Measurements from ENCODE around the gene CIB1.

The CIB1 gene

DNA sequence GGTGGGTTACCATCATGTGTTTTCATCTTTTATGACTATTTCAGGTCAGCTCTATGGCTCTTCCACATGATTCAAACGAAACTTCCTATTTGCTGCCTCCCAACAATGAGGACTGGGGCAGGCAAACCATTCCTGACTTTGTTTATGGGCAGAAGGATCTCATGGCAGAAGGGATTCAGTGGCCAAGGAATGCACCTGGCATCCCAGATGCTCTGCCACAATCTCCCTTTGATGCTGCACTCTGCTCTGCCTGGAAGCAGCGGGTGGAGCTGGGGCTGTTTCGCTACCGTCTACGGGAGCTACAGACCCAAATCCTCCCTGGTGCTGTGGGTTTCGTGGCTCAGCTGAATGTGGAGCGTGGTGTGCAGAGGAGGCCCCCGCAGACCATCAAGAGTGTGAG lies 7.1 kb upstream of the CIB1 start:
- no peak for DNase-seq (ENCODE audit: low spot score)

DNA sequence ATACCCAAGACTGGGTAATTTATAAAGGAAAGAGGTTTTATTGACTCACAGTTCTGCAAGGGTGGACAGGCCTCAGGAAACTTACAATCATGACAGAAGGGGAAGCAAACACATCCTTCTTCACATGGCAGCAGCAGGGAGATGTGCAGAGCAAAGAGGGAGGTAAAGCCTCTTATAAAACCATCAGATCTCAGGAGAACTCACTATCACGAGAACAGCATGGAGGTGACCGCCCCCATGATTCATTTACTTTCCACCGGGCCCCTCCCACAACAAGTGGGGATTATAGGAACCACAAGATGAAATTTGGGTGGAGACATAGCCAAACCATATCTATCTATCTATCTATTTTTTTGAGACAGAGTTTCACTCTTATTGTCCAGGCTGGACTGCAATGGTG lies 5.6 kb upstream of the CIB1 start:
- no peak for DNase-seq (ENCODE audit: low spot score)

DNA sequence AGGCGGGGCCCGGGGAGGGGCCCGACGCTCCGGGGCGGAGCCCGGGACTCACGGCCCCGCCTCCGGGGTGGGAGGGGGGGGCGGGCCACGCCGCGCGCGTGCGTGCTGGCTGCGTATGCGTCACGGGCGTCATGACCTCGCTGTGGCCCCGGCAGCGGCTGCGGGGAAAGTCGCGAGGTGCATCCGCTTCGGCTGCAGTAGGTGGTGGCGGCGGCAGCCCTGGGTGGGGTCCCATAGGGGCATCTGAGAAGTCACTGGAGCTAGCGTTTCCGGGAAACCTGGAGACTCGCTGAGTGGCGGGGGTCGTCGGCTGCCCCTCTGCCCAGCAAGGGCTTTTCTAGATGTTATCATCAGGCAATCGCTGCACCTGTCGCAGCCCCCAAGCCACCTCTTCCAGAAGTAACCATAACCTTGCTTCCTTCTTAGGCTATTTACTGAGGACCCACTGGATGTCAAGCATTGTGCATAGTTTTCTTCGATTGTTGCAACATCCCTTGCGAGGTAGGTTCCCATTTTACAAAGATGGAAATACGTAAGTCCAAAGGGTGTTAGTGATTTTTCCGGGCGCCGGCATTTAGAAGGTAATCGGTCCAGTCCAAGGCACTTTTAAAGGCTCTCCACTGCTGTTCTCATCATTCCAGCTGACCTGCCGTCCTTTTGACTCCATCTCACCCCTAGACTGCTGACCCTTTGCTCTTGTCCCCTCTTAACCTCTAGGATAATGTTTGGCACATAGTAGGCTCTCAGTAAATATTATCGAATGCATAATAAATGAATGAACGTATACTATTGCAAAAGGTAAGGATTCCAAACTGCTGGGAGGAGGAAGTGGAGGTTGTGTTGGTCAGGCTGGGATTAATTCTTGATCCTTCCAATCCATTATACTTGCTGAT lies 601 bp upstream of the CIB1 start, which contains the start of gene GDPGP1:
Gene GDPGP1 (plus strand): TSS at position 114 of the 893 bp plus-strand sequence. CDS start 6,700 bp downstream, outside the sequence.
- DNase-seq (ENCODE audit: low spot score), result peak; percentile 97

DNA sequence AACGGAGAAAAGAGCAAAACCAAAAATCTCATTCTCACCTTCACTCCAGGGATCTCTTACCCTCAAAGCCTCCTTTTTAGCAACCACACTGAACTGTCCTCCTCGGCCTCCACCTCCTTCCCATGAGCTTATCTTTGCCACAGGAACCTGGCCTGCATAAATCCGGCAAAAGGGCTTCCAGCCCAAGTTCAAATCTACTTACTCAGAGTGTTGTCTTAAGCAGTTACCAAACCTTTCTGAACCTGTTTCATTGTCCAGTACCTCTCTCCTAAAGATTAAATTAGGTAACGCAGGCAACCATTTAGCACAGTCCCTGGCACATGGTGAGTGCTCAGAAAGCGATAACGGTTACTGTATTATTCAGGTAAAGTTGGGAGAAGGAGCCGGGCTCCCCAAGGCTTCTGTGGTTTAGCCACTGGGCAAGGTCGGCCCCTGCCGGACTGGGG lies 777 bp downstream of the CIB1 start:
- no peak for DNase-seq (ENCODE audit: low spot score)

DNA sequence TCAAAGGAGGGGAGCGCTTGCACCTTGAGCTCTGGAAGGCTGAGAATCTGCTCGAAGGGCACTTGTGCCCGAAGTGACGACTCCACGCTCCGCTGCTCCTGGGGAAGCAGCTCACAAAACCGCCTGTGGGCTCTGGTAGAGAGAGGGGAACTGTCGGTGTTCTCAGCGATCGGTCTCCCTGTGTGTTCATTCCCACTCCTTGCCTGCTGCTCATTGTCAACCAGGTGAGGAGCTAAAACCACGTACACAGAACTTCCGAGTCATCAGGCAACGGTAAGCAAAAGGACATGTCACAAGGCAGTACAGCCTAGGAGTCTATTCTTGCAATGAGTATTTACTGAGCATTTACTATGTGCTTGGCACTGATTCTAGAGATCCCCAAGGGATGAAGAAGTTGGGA lies 1.5 kb downstream of the CIB1 start:
- DNase-seq (ENCODE audit: low spot score), result no peak

DNA sequence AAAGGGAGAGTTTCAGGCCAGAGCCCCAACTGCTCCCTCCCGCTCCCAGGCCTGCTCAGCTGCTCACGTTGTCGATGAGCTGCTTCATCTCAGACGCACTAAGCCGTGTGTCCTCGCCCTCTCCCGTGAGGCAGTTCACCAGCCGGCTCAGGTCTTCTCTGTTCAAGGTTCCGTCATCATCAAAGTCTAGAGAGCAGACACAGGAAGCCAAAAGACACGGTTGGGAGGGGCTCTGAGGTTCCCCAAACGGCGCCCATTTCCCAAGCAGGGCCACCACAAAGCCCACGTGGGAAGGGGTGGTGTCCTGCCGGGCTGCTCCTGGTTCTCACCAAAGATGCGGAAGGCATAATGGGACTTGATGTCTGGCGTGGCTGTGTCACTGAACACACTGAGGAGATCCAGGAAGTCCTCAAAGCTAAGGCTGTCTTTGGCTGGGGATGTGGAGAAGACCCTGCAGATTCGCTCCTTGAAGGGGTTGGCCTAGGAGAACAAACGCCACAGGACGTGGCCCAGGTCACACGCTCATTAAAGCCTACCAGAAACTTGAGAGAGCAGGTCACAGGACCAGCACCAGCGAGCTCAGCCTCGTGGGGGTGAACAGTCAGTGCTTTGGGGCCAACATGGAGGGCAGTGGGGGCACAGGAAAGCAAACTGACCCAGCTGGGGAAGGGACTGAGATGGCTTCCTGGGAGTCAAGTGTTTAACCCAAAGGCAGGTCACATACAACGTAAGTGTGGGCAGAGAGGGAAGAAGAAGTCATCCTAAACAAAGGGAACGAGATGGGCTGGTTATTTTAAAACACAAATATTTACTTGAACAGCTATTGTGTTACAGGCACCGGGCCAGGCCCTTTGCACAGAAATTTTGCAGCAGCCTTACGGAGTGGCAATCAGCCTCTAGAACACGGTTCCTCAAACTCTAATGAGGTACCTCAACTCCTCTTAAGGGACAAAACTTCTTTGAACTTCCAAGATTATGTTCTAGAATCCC lies 2.4 kb downstream of the CIB1 start:
- peak; percentile 75 for DNase-seq (ENCODE audit: low spot score)

DNA sequence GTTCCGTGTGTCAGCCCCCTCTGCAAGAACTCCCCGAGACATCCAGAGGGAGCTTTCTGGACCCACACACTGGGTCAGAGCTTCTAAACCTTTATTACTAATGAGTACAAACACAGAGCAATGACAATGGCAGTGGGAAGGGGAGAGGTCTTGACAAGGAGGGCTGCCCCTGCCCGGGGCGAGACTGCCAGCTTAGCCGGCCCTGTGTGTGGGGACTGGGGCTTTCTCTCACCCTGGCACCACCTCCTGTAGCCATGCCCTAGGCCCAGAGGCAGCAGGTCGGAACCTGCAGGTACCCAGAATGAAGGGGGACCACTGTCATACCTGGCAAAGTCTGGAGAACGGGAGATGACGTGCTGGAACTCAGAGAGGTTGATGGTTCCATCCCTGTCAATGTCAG lies 3.1 kb downstream of the CIB1 start:
- no peak for DNase-seq (ENCODE audit: low spot score)

DNA sequence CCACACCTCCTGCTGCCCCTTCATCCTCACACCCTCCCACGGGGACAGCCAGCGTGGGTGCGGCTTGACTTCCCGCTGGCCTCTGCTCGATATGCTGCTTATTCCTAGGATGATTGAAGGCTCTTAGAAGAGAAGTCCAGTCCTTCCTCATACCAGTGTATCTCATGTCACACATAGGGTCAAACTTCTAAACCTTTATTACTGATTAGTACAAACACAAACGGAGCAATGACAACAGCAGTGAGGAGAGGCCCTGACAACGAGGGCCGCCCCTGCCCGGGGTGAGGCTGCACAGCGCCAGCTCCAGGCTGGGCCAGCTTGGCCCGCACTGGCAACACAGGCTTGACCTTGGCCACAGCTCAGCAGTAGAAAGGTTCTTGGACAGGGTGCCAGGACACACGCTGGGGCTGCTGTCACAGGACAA lies 3.7 kb downstream of the CIB1 start:
- no peak for DNase-seq (ENCODE audit: low spot score)

DNA sequence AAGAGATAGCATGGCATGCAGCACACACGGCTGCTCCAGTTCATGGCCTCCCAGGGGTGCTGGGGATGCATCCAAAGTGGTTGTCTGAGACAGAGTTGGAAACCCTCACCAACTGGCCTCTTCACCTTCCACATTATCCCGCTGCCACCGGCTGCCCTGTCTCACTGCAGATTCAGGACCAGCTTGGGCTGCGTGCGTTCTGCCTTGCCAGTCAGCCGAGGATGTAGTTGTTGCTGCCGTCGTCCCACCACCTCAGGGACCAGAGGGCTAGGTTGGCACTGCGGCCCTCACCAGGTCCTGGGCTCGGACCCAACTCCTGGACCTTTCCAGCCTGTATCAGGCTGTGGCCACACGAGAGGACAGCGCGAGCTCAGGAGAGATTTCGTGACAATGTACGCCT lies 4.8 kb downstream of the CIB1 start:
- DNase-seq (ENCODE audit: low spot score), result no peak

DNA sequence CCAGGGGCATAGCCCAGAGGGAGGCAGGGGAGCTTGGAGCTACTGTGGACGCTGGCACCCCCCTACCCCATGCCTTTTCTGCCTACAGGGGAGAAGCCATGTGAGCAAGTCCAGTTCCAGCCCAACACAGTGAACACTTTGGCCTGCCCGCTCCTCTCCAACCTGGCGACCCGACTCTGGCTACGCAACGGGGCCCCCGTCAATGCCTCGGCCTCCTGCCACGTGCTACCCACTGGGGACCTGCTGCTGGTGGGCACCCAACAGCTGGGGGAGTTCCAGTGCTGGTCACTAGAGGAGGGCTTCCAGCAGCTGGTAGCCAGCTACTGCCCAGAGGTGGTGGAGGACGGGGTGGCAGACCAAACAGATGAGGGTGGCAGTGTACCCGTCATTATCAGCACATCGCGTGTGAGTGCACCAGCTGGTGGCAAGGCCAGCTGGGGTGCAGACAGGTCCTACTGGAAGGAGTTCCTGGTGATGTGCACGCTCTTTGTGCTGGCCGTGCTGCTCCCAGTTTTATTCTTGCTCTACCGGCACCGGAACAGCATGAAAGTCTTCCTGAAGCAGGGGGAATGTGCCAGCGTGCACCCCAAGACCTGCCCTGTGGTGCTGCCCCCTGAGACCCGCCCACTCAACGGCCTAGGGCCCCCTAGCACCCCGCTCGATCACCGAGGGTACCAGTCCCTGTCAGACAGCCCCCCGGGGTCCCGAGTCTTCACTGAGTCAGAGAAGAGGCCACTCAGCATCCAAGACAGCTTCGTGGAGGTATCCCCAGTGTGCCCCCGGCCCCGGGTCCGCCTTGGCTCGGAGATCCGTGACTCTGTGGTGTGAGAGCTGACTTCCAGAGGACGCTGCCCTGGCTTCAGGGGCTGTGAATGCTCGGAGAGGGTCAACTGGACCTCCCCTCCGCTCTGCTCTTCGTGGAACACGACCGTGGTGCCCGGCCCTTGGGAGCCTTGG lies 5.6 kb downstream of the CIB1 start:
- no peak for DNase-seq (ENCODE audit: low spot score)

DNA sequence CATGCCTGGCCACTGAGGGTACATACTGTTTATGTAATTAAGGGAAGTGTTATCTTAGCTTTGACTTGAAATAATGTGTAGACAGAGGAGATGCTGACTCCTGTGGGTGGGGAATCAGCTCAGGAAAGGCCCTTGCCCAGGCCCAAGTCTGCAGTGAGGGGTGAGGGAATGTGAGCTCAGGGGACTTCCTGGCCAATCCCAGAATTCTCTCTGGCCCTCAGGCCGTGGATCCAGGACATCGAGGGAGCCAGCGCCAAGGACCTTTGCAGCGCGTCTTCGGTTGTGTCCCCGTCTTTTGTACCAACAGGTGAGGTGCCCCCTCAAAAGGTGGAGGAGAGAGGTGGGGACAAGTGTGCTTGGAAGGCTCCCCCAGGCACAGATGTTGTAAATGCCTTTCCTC lies 6.4 kb downstream of the CIB1 start:
- no peak for DNase-seq (ENCODE audit: low spot score)

DNA sequence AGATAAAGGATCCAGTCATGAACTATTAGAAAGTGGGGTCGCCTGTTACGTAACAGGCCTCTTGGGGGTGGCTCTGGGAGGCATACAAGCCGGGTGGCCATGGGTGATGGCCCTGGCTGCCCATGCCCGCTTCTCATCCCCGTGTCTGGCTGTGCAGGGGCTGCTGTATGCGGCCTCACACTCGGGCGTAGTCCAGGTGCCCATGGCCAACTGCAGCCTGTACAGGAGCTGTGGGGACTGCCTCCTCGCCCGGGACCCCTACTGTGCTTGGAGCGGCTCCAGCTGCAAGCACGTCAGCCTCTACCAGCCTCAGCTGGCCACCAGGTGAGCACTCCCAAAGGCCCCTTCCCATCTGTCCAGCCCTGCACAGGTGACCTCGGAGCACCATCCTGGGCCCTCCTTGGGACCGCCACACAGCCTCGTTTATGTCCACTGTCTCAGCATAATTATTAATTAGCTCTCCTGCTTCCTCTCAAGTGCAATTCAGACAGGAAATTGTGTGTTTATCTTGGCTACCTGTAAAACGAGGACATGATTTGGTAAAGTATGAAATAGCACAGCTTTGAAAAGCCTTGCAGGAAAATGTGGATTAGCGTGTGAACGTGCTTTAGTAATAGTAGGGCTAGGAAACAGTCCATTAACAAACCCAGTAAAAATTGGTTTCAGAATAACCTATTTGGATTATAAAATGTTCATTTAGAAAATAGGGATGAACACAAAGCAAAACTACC lies 8.1 kb downstream of the CIB1 start:
- no peak for DNase-seq (ENCODE audit: low spot score)

DNA sequence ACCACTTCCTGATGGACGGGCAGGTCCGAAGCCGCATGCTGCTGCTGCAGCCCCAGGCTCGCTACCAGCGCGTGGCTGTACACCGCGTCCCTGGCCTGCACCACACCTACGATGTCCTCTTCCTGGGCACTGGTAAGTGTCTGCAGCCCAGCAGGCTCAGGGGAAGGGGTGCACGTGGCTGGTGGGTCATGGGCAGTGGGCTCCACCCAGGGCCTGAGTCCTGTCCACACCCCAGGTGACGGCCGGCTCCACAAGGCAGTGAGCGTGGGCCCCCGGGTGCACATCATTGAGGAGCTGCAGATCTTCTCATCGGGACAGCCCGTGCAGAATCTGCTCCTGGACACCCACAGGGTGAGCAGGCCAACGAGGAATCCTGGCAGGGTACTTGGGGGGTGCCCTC lies 8.7 kb downstream of the CIB1 start:
- no peak for DNase-seq (ENCODE audit: low spot score)

DNA sequence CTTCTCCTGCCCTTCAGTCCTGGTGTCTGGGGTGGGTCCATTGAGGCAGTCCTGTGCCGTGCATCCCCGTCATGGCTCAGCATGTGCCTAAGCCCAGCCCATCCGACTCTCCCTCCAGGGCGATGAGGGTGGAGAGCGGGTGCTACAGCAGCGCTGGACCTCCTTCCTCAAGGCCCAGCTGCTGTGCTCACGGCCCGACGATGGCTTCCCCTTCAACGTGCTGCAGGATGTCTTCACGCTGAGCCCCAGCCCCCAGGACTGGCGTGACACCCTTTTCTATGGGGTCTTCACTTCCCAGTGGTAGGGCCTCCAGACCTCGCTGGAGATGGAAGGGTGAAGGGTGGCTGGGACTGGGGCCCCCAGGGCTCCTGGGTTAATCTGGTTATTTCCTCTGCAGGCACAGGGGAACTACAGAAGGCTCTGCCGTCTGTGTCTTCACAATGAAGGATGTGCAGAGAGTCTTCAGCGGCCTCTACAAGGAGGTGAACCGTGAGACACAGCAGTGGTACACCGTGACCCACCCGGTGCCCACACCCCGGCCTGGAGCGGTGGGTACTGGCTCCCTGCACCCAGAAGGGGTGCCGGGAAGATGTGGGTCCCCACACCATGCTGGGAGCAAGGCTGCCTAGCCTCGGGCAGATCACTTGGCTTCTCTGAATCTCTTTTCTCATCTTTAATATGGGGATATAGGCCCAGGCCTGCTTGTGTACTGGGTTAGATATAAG lies 10.1 kb downstream of the CIB1 start:
- DNase-seq (ENCODE audit: low spot score), result no peak

DNA sequence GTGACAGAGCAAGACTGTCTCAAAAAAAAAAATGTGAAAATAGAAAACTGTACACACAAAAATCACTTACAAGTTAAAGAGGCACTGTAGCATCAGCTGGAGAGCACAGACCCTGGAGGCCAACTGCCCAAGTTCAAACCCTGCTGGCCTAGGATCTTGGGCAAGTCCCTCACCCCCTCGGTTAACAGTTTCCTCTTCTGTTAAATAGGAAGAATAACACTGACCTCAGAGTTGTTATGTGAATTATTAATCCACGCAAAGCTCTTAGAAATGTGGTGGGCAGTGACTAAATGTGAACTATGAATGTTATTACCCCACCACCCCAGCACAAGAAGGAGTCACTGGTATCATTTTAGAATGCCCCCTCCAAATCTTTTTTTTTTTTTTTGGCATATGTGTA lies 11.2 kb downstream of the CIB1 start:
- DNase-seq (ENCODE audit: low spot score), result no peak

DNA sequence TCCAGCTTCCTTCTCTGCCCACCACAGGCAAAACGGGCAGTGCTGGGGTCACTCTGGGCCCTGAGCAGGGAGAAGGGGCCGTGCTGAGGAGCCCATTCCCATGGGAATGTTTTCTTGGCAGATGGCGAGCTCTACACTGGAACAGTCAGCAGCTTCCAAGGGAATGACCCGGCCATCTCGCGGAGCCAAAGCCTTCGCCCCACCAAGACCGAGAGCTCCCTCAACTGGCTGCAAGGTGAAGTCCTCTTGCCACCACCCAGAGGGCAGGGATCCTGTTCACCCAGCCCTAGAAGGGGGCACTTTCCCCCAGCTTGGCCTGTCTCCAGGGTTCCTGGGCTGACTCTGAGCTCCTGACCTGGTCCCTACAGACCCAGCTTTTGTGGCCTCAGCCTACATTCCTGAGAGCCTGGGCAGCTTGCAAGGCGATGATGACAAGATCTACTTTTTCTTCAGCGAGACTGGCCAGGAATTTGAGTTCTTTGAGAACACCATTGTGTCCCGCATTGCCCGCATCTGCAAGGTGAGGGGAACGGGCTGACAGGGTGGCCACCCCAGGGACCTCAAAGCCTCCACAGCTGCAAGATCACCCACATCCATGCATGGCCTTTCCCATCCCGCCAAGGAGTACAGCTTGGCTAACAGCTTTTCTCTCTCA lies 12.4 kb downstream of the CIB1 start:
- DNase-seq (ENCODE audit: low spot score), result peak; percentile 44

DNA sequence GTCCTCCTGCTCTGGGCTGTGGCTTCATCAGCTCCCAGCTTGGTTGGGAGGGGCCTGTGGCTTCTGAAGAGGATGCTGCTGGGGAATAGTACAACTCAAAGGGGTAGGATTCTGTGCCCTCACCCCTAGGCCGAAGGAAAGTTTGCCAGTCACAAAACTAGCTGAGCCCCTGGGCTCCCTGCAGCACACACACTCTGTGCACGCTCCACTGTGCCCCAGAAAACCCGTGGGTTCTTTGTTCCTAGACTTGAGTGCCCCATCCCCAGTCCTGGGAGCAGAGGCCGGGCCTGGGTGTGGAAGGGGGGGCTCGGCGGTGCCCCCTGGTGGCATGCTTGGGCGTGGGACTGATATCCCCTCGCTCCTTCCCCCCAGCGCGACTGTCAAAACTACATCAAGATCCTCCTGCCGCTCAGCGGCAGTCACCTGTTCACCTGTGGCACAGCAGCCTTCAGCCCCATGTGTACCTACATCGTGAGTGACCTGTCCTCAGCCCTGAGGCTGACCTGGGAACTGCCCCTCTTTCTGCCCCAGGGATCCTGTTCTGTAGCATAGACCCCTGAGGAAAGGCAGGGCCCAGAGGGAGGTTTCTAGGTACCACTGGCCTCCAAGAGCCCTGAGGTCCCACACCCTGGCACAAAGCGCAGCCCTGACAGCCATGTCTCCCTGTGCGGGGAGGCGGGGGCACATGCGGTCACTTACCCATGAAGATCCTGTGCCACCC lies 14.2 kb downstream of the CIB1 start:
- peak; percentile 79 for DNase-seq (ENCODE audit: low spot score)

DNA sequence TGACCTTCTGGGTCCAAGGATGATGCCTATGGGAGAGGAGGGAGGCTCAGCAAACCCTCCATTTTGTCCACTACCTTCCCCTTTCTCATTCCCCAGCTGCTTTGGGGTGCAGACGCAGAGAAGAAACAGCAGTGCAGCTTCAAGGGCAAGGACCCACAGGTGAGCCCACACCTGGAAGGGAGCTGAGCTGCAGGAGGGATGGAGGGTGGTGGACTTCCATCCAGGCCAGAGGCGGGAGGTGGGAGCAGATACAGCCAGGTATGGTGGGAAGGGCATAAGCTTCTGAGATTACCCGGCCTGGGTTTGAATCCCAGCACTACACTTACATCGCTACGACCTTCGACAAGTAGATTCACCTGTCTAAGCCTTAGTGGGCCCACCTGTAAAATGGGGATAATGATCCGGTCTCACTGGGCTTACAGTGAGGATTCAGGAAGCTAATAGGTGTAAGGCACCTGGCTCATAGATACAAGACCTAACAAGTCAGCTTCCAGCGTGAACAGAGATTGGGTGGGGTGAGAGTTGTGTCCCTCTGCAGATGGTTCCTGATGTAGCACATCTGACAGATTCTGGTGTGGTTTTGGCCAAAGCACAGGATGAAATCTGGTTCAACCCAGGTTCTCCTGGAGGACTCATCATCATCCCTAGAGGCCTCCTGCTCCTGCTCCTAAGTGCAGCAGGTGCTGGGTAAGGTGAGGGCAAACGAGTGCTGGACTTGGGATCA lies 15.9 kb downstream of the CIB1 start:
- DNase-seq (ENCODE audit: low spot score), result no peak

All from germinal center (tissue), 1 donor.